DND-41 (cell line): Measurements from ENCODE around the gene ZBTB32.

Source experiments
- EZH2 ChIP-seq: IDR thresholded peaks from 3 replicates; pipeline ENCODE4 v1.6.1; 2012; ENCODE audit warnings: borderline replicate concordance, low read depth, mild to moderate bottlenecking, moderate library complexity, low read length, inconsistent platforms; ENCODE audit not compliant: severe bottlenecking
- TF ChIP-seq, protein P1 (sequence below): IDR thresholded peaks from 2 replicates; pipeline ENCODE4 v1.5.1; 2012; ENCODE audit warnings: borderline replicate concordance, low read length, moderate library complexity, mild to moderate bottlenecking; ENCODE audit not compliant: poor library complexity, severe bottlenecking; ENCODE audit errors: extremely low read depth

DNA sequence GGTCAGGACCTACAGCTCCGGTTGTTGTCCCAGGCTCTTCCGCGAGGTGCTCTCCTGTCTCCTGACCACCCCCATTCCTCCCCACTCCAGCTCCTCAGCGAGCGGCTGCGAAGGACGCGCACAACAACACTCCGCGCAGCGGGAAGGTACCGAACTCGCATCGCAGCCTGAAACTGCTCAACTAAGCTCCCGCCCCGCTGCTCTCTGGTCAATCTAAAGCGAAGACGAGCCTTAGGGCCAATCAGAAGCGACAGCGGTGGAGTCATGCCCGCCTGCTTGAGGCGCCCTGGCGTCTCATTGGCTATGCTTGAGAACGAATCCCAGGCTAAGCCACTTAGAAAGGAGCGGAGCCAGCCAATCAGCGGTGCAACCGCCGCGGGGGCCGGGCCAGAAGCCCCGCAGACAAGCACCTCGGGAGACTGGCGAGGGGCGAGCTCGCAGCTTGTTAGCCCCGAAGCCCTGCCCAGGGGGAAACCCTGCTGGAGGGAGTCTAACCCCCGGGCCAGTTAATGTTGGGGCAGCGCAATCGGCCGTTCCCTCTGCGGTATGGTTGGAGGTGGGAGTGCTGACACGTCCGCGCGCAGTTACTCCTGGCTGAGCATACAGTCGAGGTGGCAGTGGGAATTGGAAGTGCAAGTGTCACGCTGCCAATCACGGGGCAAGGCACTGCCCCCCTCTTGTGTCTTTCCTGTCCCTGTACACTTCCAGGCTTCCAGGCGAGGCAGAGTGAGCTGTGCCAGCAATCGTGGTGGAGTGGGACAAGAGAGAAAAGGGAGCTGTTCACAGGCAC, 1.9 kb upstream of the ZBTB32 start:
- TF ChIP-seq, protein P1, sequence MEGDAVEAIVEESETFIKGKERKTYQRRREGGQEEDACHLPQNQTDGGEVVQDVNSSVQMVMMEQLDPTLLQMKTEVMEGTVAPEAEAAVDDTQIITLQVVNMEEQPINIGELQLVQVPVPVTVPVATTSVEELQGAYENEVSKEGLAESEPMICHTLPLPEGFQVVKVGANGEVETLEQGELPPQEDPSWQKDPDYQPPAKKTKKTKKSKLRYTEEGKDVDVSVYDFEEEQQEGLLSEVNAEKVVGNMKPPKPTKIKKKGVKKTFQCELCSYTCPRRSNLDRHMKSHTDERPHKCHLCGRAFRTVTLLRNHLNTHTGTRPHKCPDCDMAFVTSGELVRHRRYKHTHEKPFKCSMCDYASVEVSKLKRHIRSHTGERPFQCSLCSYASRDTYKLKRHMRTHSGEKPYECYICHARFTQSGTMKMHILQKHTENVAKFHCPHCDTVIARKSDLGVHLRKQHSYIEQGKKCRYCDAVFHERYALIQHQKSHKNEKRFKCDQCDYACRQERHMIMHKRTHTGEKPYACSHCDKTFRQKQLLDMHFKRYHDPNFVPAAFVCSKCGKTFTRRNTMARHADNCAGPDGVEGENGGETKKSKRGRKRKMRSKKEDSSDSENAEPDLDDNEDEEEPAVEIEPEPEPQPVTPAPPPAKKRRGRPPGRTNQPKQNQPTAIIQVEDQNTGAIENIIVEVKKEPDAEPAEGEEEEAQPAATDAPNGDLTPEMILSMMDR = no peak
- no peak for TF ChIP-seq EZH2
